Measurements from ENCODE around the gene CCM2.

DNA sequence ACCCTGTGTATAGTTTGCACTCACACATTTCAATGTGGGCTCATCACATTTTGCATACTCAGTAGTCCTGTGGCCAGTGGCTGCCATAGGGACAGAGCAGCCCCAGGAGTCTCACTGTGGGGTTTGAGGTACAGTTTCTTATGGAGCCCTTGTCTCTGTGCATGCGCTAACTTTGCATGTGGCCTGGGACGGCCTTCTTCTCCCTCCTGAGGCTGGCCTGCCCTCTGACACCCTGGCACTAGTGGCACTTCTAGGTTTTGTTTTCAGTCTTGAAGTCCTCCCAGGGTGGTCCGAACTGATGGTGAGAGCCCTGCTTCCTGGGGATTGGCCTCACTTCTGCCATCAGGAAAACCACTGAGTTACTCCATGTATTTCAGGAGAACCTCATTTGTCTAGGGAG lies 67.6 kb downstream of the CCM2 start:
- TF ChIP-seq POLR2A (IDR thresholded peaks at IDR 0.05), result no peak
- TF ChIP-seq, protein P1, sequence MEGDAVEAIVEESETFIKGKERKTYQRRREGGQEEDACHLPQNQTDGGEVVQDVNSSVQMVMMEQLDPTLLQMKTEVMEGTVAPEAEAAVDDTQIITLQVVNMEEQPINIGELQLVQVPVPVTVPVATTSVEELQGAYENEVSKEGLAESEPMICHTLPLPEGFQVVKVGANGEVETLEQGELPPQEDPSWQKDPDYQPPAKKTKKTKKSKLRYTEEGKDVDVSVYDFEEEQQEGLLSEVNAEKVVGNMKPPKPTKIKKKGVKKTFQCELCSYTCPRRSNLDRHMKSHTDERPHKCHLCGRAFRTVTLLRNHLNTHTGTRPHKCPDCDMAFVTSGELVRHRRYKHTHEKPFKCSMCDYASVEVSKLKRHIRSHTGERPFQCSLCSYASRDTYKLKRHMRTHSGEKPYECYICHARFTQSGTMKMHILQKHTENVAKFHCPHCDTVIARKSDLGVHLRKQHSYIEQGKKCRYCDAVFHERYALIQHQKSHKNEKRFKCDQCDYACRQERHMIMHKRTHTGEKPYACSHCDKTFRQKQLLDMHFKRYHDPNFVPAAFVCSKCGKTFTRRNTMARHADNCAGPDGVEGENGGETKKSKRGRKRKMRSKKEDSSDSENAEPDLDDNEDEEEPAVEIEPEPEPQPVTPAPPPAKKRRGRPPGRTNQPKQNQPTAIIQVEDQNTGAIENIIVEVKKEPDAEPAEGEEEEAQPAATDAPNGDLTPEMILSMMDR (IDR thresholded peaks at IDR 0.05), result no peak
